H9 (cell line): Measurements from ENCODE around the gene OIP5. TPM values are rescaled to one million over a fixed set of nuclear protein-coding genes. Genes with fewer than 3 reads are reported as not detected.

Experiments used
- DNase-seq: peaks from one replicate; pipeline ENCODE4 v3.0.0-alpha.2; 2017
- H2AFZ ChIP-seq: one replicate; pipeline ENCODE4 v1.6.1; 2013; ENCODE audit warnings: mild to moderate bottlenecking, low read length, control low read depth, moderate library complexity
- H2AK5ac ChIP-seq: 2 replicates; pipeline ENCODE4 v1.6.1; 2013; ENCODE audit warnings: low read length, control low read depth, mixed read lengths; ENCODE audit not compliant: insufficient read length
- H2BK120ac ChIP-seq: one replicate; pipeline ENCODE4 v1.6.1; 2013; ENCODE audit warnings: low read depth, mild to moderate bottlenecking, low read length, control low read depth, inconsistent platforms; ENCODE audit not compliant: poor library complexity, severe bottlenecking
- H2BK12ac ChIP-seq: 2 replicates; pipeline ENCODE4 v1.6.1; 2013; ENCODE audit warnings: low read length, control low read depth, mixed read lengths, low read depth; ENCODE audit not compliant: insufficient read length
- H2BK15ac ChIP-seq: 2 replicates; pipeline ENCODE4 v1.6.1; 2013; ENCODE audit warnings: low read depth, low read length, control low read depth
- H2BK20ac ChIP-seq: one replicate; pipeline ENCODE4 v1.6.1; 2013; ENCODE audit warnings: low read depth, mild to moderate bottlenecking, low read length, control low read depth, inconsistent platforms; ENCODE audit not compliant: poor library complexity, severe bottlenecking
- H2BK5ac ChIP-seq: 2 replicates; pipeline ENCODE4 v1.6.1; 2013; ENCODE audit warnings: low read length, control low read depth, mixed read lengths; ENCODE audit not compliant: insufficient read length
- H3K14ac ChIP-seq: 2 replicates; pipeline ENCODE4 v1.6.1; 2013; ENCODE audit warnings: low read length, control low read depth; ENCODE audit not compliant: insufficient read depth
- H3K18ac ChIP-seq: 2 replicates; pipeline ENCODE4 v1.6.1; 2013; ENCODE audit warnings: low read depth, mild to moderate bottlenecking, mixed read lengths, low read length, control low read depth; ENCODE audit not compliant: insufficient read length
- H3K23ac ChIP-seq: 2 replicates; pipeline ENCODE4 v1.6.1; 2013; ENCODE audit warnings: low read length, control low read depth, mixed read lengths, low read depth; ENCODE audit not compliant: insufficient read length
- H3K23me2 ChIP-seq: 2 replicates; pipeline ENCODE4 v1.6.1; 2013; ENCODE audit warnings: low read depth, mild to moderate bottlenecking, mixed read lengths, low read length, control low read depth; ENCODE audit not compliant: insufficient read length, poor library complexity, severe bottlenecking
- H3K27ac ChIP-seq: 2 replicates; pipeline ENCODE4 v1.5.1; 2013; ENCODE audit warnings: low read length, control low read depth, mixed read lengths, low read depth; ENCODE audit not compliant: insufficient read length
- H3K27me3 ChIP-seq: 2 replicates; pipeline ENCODE4 v1.6.1; 2013; ENCODE audit warnings: low read length, control low read depth, inconsistent platforms; ENCODE audit not compliant: insufficient read depth
- H3K4ac ChIP-seq: 2 replicates; pipeline ENCODE4 v1.6.1; 2013; ENCODE audit warnings: low read depth, mild to moderate bottlenecking, control low read depth, inconsistent platforms, low read length, moderate library complexity
- H3K4me1 ChIP-seq: 2 replicates; pipeline ENCODE4 v1.6.1; 2013; ENCODE audit warnings: low read length, control low read depth, inconsistent platforms; ENCODE audit not compliant: insufficient read depth
- H3K4me2 ChIP-seq: 2 replicates; pipeline ENCODE4 v1.6.1; 2013; ENCODE audit warnings: low read length, control low read depth, mixed read lengths; ENCODE audit not compliant: insufficient read length, insufficient read depth
- H3K56ac ChIP-seq: 2 replicates; pipeline ENCODE4 v1.6.1; 2013; ENCODE audit warnings: low read depth, mild to moderate bottlenecking, mixed read lengths, low read length, control low read depth; ENCODE audit not compliant: insufficient read length
- H3K79me1 ChIP-seq: 2 replicates; pipeline ENCODE4 v1.6.1; 2013; ENCODE audit warnings: low read depth, mild to moderate bottlenecking, moderate library complexity, low read length, control low read depth, inconsistent platforms; ENCODE audit not compliant: insufficient read depth, poor library complexity, severe bottlenecking
- H3K79me2 ChIP-seq: 2 replicates; pipeline ENCODE4 v1.6.1; 2013; ENCODE audit warnings: low read length, control low read depth, inconsistent platforms; ENCODE audit not compliant: insufficient read depth
- H3K9ac ChIP-seq: 2 replicates; pipeline ENCODE4 v1.6.1; 2013; ENCODE audit warnings: low read length, control low read depth, mixed read lengths; ENCODE audit not compliant: insufficient read length; ENCODE audit errors: extremely low read depth
- H3K9me3 ChIP-seq: one replicate; pipeline ENCODE4 v1.6.1; 2013; ENCODE audit warnings: low read depth, low read length, inconsistent platforms; ENCODE audit not compliant: control insufficient read depth
- H3T11ph ChIP-seq: one replicate; pipeline ENCODE4 v1.6.1; 2013; ENCODE audit warnings: mild to moderate bottlenecking, low read length, control low read depth, inconsistent platforms
- H4K20me1 ChIP-seq: one replicate; pipeline ENCODE4 v1.6.1; 2013; ENCODE audit not compliant: control insufficient read depth, insufficient read length, insufficient read depth
- H4K5ac ChIP-seq: 2 replicates; pipeline ENCODE4 v1.6.1; 2013; ENCODE audit warnings: low read depth, mild to moderate bottlenecking, mixed read lengths, low read length, control low read depth; ENCODE audit not compliant: insufficient read length
- H4K8ac ChIP-seq: replicated peaks from 2 replicates; pipeline ENCODE4 v1.6.1; 2013; ENCODE audit warnings: low read length, control low read depth, mixed read lengths, low read depth; ENCODE audit not compliant: insufficient read length
- H4K91ac ChIP-seq: 2 replicates; pipeline ENCODE4 v1.6.1; 2013; ENCODE audit warnings: low read depth, mild to moderate bottlenecking, moderate library complexity, mixed read lengths, low read length, control low read depth; ENCODE audit not compliant: insufficient read length
- H3K27ac Mint-ChIP-seq, 3 experiments: 2 replicates in 2 of 3; 3 replicates in 1 of 3; pipeline ENCODE4 v1.8.0; 2020 to 2021; ENCODE audit warnings: mixed read lengths in 3 of 3, mild to moderate bottlenecking in 1 of 3, moderate library complexity in 1 of 3
- H3K27me3 Mint-ChIP-seq: 2 replicates; pipeline ENCODE4 v1.8.0; 2021; ENCODE audit warnings: low read depth, mild to moderate bottlenecking, moderate library complexity, mixed read lengths
- H3K36me3 Mint-ChIP-seq, 3 experiments: 2 replicates in 2 of 3; 3 replicates in 1 of 3; pipeline ENCODE4 v1.8.0; 2020 to 2021; ENCODE audit warnings: low read depth in 3 of 3, mixed read lengths in 3 of 3; ENCODE audit not compliant: insufficient read depth in 1 of 3
- H3K4me1 Mint-ChIP-seq, 2 experiments: 2 replicates each; pipeline ENCODE4 v1.8.0; 2020; ENCODE audit warnings: mixed read lengths in 2 of 2
- H3K4me3 Mint-ChIP-seq, 2 experiments: 2 replicates in 1 of 2; 3 replicates in 1 of 2; pipeline ENCODE4 v1.8.0; 2020 to 2021; ENCODE audit warnings: mild to moderate bottlenecking in 2 of 2, mixed read lengths in 2 of 2, moderate library complexity in 1 of 2
- H3K9me3 Mint-ChIP-seq, 2 experiments: 2 replicates in 1 of 2; 3 replicates in 1 of 2; pipeline ENCODE4 v1.8.0; 2020; ENCODE audit warnings: mild to moderate bottlenecking in 2 of 2, mixed read lengths in 2 of 2, moderate library complexity in 1 of 2
- WGBS: extraction: QIAGEN DNeasy Blood & Tissue Kit; methylation state at CpG from one replicate; pipeline ENCODE4 v1.1.7; 2013; ENCODE audit warnings: missing lambda C conversion rate, low lambda C conversion rate, mixed read lengths; ENCODE audit not compliant: insufficient read length; ENCODE audit errors: extremely low coverage; 5-methylcytosine and 5-hydroxymethylcytosine counted together
- total RNA-seq: library from RNA; stranded (reverse); gene quantifications from 2 replicates; pipeline ENCODE4 v1.2.1, GENCODE V29; 2021
- TF ChIP-seq, protein P1 (sequence below): fragments of 200-600 bp; sonication (generic); conservative IDR thresholded peaks from 3 replicates; pipeline ENCODE4 v1.8.0; 2021; ENCODE audit warnings: antibody characterized with exemption, mild to moderate bottlenecking

Gene OIP5
- total RNA-seq, 1 experiment from 2014 or later, result 30.9 TPM

- Histone ChIP-seq H4K20me1 (no peaks in the 10 kb centered on the region), H3K18ac (no peak overlapping the region), H3K9me3 (no peaks in the 10 kb centered on the region), H4K8ac (no peak overlapping the region), H2BK20ac (no peak overlapping the region), H3K79me1 (peaks cover 3% of the 10 kb centered on the region), H4K91ac (no peak overlapping the region), H3K14ac (no peak overlapping the region), H2BK120ac (no peak overlapping the region), H3K23me2 (no peaks in the 10 kb centered on the region), H3K4me2 (no peak overlapping the region), H3K9ac (no peak overlapping the region), H3K4me1 (no peaks in the 10 kb centered on the region), H3K23ac (no peak overlapping the region), H2AFZ (no peak overlapping the region), H2BK15ac (no peak overlapping the region), H3K56ac (no peak overlapping the region), H3K27ac (no peak overlapping the region), H2AK5ac (no peak overlapping the region), H2BK12ac (no peak overlapping the region), H3K27me3 (no peaks in the 10 kb centered on the region), H3T11ph (no peak overlapping the region), H4K5ac (no peak overlapping the region), H3K79me2 (no peaks in the 10 kb centered on the region), H3K4ac (no peak overlapping the region), H2BK5ac (no peak overlapping the region)
- H3K9me3 Mint-ChIP-seq, result no peaks in the 10 kb centered on the region
- DNase-seq, result no peak
- no CpG with 5 or more reads among the region's 5 CpGs for WGBS
- no peak overlapping the region; a peak in 1 of 7 replicates for H3K27ac Mint-ChIP-seq
- TF ChIP-seq, protein P1, sequence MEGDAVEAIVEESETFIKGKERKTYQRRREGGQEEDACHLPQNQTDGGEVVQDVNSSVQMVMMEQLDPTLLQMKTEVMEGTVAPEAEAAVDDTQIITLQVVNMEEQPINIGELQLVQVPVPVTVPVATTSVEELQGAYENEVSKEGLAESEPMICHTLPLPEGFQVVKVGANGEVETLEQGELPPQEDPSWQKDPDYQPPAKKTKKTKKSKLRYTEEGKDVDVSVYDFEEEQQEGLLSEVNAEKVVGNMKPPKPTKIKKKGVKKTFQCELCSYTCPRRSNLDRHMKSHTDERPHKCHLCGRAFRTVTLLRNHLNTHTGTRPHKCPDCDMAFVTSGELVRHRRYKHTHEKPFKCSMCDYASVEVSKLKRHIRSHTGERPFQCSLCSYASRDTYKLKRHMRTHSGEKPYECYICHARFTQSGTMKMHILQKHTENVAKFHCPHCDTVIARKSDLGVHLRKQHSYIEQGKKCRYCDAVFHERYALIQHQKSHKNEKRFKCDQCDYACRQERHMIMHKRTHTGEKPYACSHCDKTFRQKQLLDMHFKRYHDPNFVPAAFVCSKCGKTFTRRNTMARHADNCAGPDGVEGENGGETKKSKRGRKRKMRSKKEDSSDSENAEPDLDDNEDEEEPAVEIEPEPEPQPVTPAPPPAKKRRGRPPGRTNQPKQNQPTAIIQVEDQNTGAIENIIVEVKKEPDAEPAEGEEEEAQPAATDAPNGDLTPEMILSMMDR, result no peak
- no peaks in the 10 kb centered on the region for H3K27me3 Mint-ChIP-seq
- peaks cover 64 to 89% (median 79%) of the 10 kb centered on the region in 3 experiments for H3K36me3 Mint-ChIP-seq
- no peaks in the 10 kb centered on the region for H3K4me1 Mint-ChIP-seq
- H3K4me3 Mint-ChIP-seq, result no peak overlapping the region
Observed at GRCh38 chr15:41347236-41347635, 14.8 kb upstream of the OIP5 start.
